Activated T-cell treated with anti-CD3 and anti-CD28 coated beads, Interleukin-2, amount 50 U/mL, for 48 hours (primary cell): ENCODE data around the gene GFOD2.

Source experiments
- DNase-seq, 2 experiments: peaks; one replicate each; pipeline ENCODE4 v3.0.0-alpha.2; 2020

Gene GFOD2

GRCh38 chr16:67628216-67628615 lies 90.9 kb downstream of the GFOD2 start:
- no peak for DNase-seq
